ENCODE data around the gene ARHGAP10.
"Not testable (repeated sequence)": the region's sequence is repeated elsewhere in the genome, so short reads cannot be mapped to it uniquely, and the experiment has no call there.

Gene ARHGAP10

GRCh38 chr4:148067301-148067916 is 335.5 kb downstream of the ARHGAP10 start:
- no peak for DNase-seq (ENCODE audit: low read depth)

GRCh38 chr4:148068065-148068911 is 336.4 kb downstream of the ARHGAP10 start:
- DNase-seq (ENCODE audit: low read depth) = no peak

- no peak for DNase-seq (ENCODE audit: low read depth)
Measured at GRCh38 chr4:148069086-148069894, 337.4 kb downstream of the ARHGAP10 start.

DNA sequence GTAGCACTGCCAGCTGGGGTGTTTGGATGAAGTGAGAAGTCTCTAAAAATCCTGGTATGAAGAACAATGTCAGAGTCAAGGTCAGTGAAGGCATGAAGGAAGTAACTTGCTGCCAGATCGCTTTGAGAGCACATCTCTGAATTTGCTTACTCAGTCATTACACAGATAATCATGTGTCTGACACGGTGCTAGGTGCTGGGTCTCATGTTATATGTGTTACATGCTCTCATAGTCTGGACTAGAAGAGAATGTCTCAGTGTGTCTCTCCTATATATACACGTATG is 337.9 kb downstream of the ARHGAP10 start:
- DNase-seq (ENCODE audit: low read depth) = no peak

DNA sequence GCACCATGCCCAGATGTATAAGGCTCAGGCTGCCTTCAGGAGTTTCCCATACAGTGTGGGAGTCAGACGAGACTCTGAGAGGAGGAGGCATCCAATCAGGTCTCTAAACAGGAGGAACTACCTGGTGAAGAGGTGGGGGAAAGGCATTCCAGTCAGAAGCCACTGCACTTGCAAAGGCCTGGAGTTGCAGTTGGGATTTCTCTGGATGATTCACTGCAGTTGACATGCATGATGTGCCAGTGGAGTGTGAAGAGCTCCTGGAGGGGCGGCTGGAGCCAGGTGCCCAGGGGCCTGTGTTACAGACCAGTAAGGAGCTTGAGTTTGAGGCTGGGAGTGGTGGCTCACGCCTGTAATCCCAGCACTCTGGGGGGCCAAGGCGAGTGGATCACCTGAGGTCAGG is 339.1 kb downstream of the ARHGAP10 start:
- no peak for DNase-seq (ENCODE audit: low read depth)

DNA sequence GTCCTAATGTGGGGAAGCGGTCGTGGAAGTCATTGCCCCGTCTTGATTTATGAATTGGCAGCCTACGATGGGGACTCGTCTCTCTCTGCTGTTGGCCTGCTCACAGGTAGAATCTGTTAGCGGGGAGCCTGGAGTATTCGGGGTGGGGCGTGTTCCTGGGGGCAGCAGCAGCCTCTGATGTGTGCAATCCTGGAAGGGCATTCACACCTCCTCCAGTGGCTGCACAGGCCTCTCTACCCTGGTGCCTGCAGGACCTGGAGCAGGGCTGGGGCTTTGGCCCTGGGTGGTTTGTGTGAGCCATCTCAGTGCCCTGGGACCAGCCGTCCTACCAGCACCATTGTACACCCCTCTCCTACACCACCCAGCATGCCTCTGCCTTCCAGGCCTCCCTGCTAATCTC is 340.9 kb downstream of the ARHGAP10 start:
- no peak for DNase-seq (ENCODE audit: low read depth)

DNA sequence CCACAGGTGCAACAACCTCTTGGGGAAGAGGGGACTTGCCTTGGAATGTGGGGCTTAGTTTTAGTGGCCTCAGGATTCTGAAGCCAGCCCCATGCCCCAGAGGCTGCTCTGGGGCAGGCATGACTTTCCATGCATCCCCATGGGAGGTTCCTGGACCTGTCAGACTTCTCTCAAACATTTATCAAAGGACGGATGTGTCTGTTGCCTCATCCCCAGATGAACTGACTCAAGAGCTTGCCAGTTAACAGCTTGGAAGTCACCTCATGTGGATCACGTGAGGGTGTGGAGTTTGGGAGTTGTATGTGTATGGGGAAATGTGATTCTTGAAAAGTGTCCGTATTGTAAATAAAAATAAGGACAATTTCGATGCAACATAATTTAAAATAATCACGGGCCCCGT is 341.5 kb downstream of the ARHGAP10 start:
- DNase-seq (ENCODE audit: low read depth) = no peak

GRCh38 chr4:148074462-148074861 is 342.6 kb downstream of the ARHGAP10 start:
- no peak for DNase-seq (ENCODE audit: low read depth)

- DNase-seq (ENCODE audit: low read depth) = no peak
Measured at GRCh38 chr4:148075438-148075837, 343.6 kb downstream of the ARHGAP10 start.

DNA sequence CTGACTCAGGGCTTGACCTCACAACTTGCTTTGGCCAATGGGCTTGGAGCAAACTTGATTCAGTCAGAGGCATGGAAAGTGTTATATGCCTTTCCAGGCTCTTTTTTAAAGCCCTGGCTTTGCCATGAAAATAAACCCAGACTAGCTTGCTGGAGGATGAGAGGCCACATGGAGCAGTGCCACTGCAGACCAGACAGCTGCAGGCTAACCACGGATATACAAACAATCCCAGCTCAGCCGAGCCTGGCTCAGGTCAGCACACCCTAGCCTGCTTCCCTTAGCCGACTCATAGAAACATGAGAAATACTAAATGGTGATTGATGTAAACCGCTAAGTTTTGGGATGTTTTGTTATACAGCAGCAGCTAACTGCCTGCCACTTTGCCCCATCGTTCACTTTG is 345.1 kb downstream of the ARHGAP10 start:
- DNase-seq (ENCODE audit: low read depth) = no peak

DNA sequence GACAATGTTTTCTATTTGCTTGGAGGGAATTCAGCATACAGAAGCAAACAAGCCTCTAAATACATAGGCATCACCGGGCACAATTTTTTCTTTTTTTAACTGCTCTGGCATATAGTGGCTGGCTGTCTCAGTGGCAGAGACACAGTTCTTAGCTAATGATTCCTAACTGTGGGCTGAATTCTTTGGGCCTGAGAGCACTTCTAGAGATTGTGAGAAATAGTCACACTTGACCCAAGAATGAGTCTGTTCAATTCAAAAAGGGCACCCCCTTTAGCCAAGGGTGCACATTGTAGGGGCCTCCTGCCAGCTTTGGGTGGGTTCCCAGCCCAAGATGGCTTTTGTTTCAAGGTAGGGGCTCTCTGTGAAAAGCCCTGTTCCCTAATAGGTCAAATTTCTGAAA is 345.7 kb downstream of the ARHGAP10 start:
- no peak for DNase-seq (ENCODE audit: low read depth)

DNA sequence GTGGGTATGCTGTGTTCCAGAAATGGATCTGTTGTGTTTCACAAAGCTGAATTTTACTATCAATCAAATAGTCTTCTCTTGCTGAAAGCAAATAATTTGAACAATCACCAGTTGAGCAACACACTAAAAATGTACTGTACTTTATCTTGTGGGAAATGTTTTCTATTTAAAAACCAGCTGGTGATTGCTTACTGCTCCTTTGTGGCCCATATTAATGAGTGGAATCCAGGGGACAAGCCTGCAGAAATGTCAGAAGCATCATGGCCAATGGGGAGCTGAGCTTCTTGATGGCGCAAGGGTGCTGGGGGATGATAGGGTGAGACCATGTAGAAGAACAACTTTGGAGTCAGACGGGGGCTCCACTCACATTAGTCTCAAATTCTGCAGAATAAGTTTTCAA is 346.2 kb downstream of the ARHGAP10 start:
- DNase-seq (ENCODE audit: low read depth) = no peak

- DNase-seq (ENCODE audit: low read depth) = no peak
Measured at GRCh38 chr4:148079961-148080360, 348.1 kb downstream of the ARHGAP10 start.

DNA sequence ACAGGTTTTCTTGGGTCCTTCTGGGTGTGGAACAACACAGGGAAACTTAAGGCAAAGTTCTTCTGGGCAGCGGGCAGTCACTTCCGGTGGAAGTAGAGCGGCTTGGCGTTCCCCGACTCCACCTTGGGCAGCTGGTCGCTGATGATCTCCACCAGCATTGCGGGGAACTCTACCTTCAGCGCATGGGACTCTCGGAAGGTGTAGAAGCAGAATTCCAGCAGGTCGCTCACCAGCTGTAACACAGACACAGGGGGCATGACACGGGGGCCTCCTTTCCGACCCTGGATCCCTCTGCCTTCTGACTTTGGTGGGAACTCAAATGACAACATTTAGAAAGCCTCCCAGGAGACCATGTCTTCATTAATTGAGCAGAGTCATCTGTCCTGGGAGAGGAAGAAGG is 349.4 kb downstream of the ARHGAP10 start:
- DNase-seq (ENCODE audit: low read depth) = no peak

DNA sequence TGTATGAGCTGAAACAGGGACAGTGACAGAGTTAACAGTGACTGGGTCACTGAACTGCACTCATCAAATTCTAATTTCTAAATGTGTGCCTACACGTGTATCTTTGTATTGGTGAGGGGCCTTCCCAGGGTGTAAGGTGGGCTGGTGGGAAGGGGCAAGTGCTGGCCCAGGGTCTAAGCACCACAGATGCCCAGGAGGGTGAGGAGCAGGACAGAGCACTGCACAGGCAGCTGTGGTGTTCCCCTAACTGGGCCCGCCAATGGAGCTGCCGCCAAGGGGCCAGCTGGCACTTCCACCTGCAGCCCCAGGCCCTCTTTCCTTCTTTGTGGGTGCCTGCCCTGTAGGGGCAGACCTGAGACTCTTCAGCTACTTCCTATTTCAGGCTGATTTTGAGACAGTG is 349.9 kb downstream of the ARHGAP10 start:
- DNase-seq (ENCODE audit: low read depth) = no peak

GRCh38 chr4:148083073-148083472 is 351.2 kb downstream of the ARHGAP10 start:
- not testable (repeated sequence) for DNase-seq (ENCODE audit: low read depth)

- DNase-seq (ENCODE audit: low read depth) = no peak
Measured at GRCh38 chr4:148089624-148090023, 357.7 kb downstream of the ARHGAP10 start.

- no peak for DNase-seq (ENCODE audit: low read depth)
Measured at GRCh38 chr4:148090029-148090428, 358.1 kb downstream of the ARHGAP10 start.

DNA sequence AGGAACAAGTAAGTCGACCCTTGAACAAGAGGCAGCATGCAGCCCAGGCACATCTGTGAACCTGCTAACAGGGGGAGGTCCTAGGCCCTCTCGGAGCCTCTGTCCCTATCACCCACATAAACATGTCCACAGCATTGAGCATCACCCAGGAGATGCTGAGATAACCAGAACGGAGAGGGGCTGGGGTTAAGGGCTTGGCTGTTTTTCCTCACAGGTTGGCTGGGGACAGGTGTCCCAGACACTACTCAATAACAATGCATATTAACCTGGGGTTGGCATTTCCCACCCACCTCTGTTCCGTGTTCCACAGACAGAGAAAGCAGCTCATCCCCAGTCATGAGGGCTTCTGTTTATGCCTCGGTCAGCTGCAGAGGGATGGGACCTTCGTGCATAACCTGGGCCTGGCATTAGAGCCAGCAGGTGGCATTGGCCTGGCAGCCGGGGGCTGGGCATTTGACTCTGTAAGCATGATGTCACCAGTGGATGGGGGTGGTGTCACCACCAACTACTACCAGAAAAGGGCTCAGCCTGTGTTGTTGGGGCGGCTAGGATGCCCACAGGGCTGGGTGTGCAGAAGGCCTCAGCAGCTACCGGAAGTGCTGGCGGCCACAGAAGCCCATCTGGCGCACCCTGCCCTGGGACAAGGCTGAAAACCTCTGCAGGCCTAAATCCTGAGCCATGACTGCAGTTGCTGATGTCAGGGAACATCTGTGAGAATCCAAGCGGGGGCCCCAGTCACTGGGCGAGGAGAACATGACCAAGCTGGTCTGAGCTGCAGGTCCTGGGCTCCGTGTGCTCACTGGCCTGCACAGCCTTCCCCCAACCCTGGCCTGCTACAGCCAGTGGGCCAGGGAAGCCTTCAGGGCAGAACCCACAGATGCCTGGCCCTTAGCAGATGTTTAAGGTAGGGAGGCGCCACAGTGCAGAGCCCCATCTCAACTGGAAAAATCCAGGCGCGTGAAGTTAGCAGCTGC is 358.9 kb downstream of the ARHGAP10 start:
- no peak for DNase-seq (ENCODE audit: low read depth)

DNA sequence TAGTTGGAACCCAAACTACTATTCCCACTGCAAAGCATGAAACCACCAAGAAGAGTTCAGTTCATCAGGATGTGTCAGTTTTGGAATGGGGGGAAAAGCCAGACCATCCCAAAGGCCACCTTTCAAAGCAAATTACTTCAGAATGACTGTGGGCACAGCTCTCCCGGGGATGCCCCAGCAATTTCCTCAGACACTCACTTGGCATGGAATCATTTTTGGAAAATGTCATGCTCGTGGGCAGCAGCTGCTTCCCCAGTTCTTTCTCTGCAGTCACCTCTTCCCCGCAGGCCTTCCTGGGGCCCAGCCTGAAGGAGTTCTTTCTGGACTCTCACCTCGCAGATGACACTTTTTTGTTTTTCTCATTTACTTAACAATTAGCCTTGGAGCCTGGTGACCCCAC is 360.0 kb downstream of the ARHGAP10 start:
- DNase-seq (ENCODE audit: low read depth) = no peak

DNA sequence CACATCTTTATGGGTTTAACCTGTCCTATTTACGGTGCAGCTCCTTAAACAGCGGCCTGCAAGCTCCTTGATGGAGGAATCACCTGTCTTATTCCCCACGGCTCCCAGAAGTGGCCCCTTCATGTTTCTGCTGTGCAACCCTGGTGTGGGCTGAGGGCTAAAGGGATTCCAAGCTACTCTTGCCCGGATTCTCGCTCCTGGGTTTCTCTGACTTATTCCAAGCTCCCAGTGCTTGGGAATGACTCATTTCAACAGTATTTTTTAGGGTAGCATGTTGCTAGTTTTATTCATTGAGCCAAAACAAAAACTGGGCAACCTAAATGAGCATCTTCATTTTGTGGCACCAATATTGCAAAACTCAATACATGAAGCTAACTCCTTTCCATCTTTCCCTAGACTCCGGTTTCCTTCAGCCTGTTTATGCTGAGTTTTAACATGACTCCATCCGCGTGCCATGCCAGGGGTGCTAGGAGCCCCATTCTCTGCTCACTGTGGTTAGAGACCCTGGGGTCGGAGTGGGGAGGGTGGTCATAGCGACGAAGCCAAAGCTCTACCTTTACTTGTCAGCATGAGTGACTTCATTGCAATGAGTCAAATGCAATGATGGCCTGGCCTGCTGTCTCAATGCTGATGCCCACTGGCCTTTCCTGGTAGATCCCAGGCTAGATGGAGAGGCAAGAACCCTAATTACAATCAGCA is 360.6 kb downstream of the ARHGAP10 start:
- no peak for DNase-seq (ENCODE audit: low read depth)

Measured in non-pigmented ciliary epithelial cell (primary cell).